Choroid plexus epithelial cell (primary cell): ENCODE data around the gene GP1BB.
"Not testable (repeated sequence)": the region's sequence is repeated elsewhere in the genome, so short reads cannot be mapped to it uniquely, and the experiment has no call there.

Experiments
- DNase-seq: peaks from one replicate; pipeline ENCODE4 v3.0.0-alpha.2; 2010; ENCODE audit warnings: low read depth
- H3K4me3 ChIP-seq: 2 replicates; pipeline ENCODE4 v1.5.1; 2011; ENCODE audit warnings: low read depth, mild to moderate bottlenecking, control low read depth, low read length, moderate library complexity
- CTCF ChIP-seq: conservative IDR thresholded peaks from 2 replicates; pipeline ENCODE4 v1.5.1; 2011; ENCODE audit warnings: low read depth, mild to moderate bottlenecking, control low read depth, inconsistent platforms, low read length, moderate library complexity

GP1BB gene

GRCh38 chr22:19723232-19723982, at the start of gene GP1BB:
Gene GP1BB, plus strand, starts transcription at chr22:19723539. Its CDS starts 31 bp downstream, at chr22:19723570.
- peak; percentile 18 for DNase-seq
- TF ChIP-seq CTCF: no peak
- H3K4me3 ChIP-seq: no peak within 1 kb of the TSS

- DNase-seq: no peak
- no peak overlapping the region for H3K4me3 ChIP-seq
- TF ChIP-seq CTCF: no peak
Observed at GRCh38 chr22:19673660-19674059, 49.7 kb upstream of the GP1BB start.

- TF ChIP-seq CTCF: no peak
- no peak overlapping the region for H3K4me3 ChIP-seq
- DNase-seq: peak; percentile 34
Observed at GRCh38 chr22:19674129-19674928, 49.0 kb upstream of the GP1BB start.

- TF ChIP-seq CTCF: no peak
- DNase-seq: no peak
- no peak overlapping the region for H3K4me3 ChIP-seq
Observed at GRCh38 chr22:19674929-19675253, 48.4 kb upstream of the GP1BB start.

GRCh38 chr22:19675428-19675827, 47.9 kb upstream of the GP1BB start:
- H3K4me3 ChIP-seq: no peak overlapping the region
- no peak for TF ChIP-seq CTCF
- DNase-seq: no peak

- not testable (repeated sequence) for H3K4me3 ChIP-seq, DNase-seq
Observed at GRCh38 chr22:19676437-19676836, 46.9 kb upstream of the GP1BB start.

GRCh38 chr22:19678949-19679521, 44.3 kb upstream of the GP1BB start:
- TF ChIP-seq CTCF: no peak
- H3K4me3 ChIP-seq: no peak overlapping the region
- no peak for DNase-seq
